GM20431 (cell line): ENCODE results near the gene TM7SF3.

Source experiments
- in situ Hi-C: fragments of 300-500 bp; cut with MseI, MboI; formaldehyde crosslinking; loops from one replicate; pipeline ENCODE4 v1.15.0; 2020; ENCODE audit warnings: low sequenced_read_pairs; ENCODE audit not compliant: unreplicated experiment

The TM7SF3 gene

DNA sequence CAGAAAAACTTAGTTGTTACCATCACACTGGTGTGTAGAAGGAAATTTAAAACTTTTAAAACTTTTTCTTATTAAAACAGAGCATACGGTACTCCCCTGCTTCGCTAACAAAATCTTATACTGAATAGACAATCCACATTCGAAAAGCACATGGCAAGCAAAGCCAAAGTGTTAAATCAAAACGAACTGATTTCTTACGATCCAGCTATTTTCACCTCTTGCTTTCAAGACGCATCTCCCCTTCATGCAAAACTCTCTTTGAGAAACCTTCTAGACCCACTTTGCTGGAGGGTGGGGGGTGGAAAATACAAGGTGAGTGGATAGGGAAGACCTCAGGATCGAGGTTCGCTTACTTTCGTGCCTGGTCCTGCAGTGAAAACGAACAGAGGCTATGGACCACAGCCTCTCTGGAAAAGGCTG lies 76.7 kb downstream of the TM7SF3 start:
- in situ Hi-C loops = no loop called here

DNA sequence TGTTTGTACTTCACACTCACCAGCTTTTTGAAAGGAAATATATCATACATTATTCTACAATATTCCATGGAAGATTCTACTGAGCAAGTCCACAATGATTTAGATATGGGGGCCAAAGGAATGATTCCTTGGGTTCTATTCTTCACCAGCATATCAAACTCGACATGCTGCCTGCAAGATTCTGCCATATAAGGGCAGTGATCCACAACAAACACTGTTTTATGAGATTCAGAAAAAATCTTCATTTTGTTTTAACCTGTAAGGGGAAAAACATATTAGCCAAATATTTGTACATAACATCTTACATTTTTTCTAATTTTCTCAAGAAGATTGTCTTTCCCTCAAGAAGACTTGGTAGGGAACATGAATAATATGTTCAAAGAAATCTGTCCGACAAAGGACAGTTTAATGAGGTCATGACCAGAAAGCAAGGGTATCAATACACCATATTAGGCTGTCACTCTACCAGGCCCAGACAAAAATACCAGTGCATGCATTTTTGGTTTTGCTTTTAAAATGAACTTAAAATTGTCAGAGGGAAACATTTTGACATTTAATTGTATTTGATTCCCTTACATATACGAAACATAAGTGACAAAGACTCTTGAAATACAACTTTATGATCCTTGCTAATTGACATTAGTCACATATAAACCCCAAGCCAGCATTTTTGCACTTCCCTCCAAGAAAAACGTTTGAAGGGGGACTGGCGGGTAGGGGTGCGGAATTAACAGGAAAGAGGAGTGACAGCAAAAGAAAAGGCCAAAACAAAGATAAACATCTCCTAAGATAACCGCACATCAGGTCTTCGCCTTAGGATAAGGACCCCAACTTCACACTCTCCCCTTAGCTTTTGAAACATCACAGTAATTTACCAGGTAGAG lies 77.4 kb downstream of the TM7SF3 start:
- in situ Hi-C loops = no loop called here

GRCh38 chr12:26935636-26936378 lies 78.4 kb downstream of the TM7SF3 start:
- in situ Hi-C loops = no loop called here

GRCh38 chr12:26929590-26929989 lies 84.6 kb downstream of the TM7SF3 start:
- in situ Hi-C loops = no loop called here

- in situ Hi-C loops = no loop called here
These were observed 85.5 kb downstream of the TM7SF3 start for GRCh38 chr12:26928661-26929060.
